Measurements from ENCODE around the gene ZNF608.

DNA sequence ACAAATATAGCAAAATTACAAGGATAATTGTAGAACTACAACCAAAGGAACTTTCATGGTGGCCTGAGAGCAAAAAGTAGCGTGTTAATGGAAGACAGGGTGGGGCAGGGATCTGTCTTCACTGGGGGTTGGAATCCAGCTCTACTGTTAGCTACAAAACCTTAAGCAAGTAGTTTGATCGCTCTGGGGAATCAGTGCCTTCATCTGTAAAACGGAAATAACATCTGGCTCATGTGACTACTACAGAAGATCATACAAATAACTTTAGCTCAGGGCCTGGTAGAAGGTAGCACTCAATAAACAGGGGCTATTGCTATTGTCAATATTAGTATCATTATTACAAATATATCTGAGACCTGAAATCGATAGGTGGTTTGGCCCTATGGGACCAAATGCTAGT, 40.4 kb downstream of the ZNF608 start:
- TF ChIP-seq POLR2AphosphoS5 (IDR thresholded peaks at IDR 0.05; ENCODE audit: low read depth, low read length), result no peak
- TF ChIP-seq TAF1 (IDR thresholded peaks at IDR 0.05; ENCODE audit: borderline replicate concordance, low read depth, low read length), result no peak
- TF ChIP-seq POLR2A (IDR thresholded peaks at IDR 0.05; ENCODE audit: low read depth, low read length), result no peak
